Peyer's patch (tissue), 4 donors: Measurements from ENCODE around the gene DNAJB13.

Experiments used
- CTCF ChIP-seq, 6 experiments: fragments of 450-650 bp in 4 of 6; fragments of 200-600 bp in 2 of 6; sonication (generic) in 1 of 6; IDR thresholded peaks; one replicate each; pipeline ENCODE4 v1.5.1; 2017 to 2019; ENCODE audit warnings: antibody characterized with exemption in 6 of 6, mild to moderate bottlenecking in 3 of 6, moderate library complexity in 1 of 6
- POLR2A ChIP-seq, 2 donors: fragments of 450-650 bp; IDR thresholded peaks; one replicate each; pipeline ENCODE4 v1.5.1; 2017; ENCODE audit warnings: antibody characterized with exemption in 2 of 2, mild to moderate bottlenecking in 2 of 2, moderate library complexity in 2 of 2

- TF ChIP-seq POLR2A (IDR thresholded peaks at IDR 0.05) = no peak
- no peak for TF ChIP-seq CTCF (IDR thresholded peaks at IDR 0.05)
Observed at GRCh38 chr11:73944901-73945300, 5.9 kb upstream of the DNAJB13 start.
